GM19351 (cell line): ENCODE measurements around the gene PRR7.

Experiments
- ATAC-seq: cut with Tn5 transposase; IDR thresholded peaks from one replicate; pipeline ENCODE4 v1.9.1; 2021; ENCODE audit warnings: mild to moderate bottlenecking, moderate library complexity; ENCODE audit not compliant: unreplicated experiment

PRR7 gene

DNA sequence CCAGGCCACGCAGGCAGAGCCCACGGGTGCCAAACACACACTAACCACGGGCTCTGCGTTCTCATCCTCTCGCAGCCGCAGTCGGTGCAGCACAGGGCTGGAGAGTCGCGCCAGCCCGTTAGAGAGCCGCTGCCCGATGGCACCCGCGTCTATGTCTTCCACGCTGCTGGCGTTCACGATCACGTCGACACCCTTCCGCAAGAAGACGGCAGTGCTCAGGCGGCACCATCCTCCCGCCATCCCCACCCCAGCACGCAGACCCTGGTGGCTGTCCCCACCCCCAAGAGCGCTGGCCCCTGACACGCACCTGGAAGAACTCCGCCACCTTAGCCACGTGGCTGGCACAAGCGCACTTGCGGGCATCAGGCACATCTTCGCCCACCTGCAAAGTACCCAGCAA lies 20.8 kb downstream of the PRR7 start:
- ATAC-seq = no peak

- no peak for ATAC-seq
Observed at GRCh38 chr5:177468329-177468684, 21.7 kb downstream of the PRR7 start.

DNA sequence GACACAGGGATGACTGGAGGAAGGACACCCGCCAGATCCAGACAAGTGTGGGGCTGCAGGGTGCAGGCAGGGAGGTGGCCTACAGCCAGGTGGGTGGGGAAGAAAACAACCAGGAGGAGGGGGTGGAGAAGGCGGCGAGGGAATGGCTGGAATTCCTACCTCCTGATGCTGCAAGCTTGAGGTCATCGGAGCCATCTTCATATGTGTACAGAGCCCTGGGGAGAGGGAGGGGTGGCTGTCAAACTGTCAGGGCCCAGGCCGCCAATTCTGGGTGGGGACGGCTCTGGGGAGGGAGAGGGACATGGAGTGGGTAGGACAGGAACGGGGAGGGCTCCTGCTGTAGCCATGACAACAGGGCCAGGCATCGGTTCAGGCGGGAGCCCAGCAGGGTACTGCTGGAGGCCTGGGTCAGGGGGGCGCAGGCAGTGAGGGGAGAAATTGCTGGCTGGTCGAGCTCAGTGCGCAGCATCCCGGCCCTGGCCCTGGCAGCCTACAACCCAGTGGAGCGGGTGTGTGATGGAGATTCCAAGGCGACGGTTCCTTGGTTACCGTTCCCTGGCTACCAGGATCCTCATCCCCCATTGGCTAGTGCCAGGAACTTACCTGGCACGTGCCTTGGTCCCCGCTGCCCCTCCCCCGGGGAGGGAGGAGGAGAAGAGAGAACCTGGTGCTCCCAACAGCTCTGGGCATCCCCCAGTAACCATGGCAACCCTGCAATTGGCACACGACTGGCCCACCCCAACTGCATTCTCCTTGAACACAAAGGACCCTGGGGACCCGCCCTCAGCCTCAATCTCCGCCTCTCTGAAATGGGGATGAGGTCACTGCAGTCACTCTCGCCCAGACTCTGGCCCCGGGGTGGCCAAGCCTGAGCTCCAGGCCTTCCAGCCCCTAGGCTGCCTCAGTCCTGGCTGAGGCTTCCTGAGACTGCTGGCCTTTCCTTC lies 22.3 kb downstream of the PRR7 start:
- no peak for ATAC-seq

DNA sequence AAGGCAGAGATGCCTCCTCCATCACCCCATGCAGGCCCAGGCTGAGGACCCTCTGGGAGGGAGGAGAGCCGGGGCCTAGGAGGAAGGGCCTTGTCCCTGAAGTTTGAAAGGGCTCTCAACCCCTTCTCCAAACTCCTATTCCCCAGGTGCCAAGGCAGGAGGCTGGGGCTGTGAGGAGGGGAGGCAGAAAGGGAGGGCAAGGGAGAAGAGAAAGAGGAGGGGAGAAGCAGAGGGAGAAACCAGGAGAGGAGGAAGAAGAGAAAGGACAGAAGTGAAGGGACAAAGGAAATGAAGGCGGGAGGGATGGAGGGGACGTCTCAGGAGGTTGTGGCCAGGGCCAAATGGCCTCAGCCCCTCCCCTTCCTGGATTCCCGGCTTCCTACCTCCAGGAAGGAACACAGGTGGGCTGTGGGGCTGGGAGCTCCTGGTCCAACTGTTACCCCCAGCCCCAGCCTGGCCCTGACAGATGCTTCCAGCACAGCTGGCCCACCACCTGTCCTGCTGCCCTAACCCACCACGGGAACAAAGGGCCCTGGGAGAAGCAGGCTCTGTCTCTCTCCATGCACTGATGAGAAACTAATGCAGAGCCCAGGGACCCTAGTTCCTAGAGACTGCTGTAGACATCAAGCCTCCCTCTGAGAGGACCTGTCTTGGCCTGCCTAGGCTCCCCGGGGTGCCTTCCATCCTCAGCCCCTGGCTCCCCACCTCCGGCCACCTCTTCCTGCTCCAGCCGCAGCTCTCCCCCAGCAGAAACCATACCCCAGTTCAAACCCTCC lies 23.3 kb downstream of the PRR7 start:
- ATAC-seq = no peak

DNA sequence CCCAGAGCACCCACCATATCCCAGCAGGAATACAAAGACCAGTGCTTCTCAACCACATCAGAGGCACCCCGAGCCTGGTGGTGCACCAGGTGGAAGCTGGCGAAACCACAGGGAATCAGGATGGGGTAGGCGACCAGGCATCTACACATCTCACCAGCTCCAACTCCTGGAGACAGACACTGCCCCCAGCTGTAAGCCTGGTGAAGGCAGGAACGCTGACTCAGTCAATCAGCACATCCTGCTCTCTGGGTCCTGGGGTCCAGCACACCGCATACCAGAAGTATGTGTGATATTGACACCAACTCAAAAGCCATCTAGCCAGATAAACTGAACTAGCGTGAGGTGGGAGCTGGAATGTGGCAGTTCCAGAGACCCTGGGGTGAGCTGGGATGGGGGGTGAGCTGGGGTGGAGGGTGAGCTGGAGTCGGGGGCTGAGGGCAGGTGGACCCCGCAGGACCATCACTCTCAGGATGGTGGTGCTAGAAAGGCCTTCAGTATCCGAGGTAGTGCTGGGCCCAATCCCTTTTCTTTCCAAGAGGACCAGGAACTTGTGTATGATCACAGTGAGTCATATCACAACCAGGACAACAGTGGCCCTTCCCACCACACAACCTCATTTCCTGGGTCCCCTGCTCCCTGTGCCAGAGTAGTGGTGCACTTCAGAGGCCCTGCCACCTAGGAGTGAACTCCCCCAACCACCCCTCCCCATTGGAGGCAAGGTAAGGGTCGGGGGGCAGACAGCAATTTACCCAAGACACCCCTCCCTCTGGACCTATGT lies 24.3 kb downstream of the PRR7 start:
- no peak for ATAC-seq

GRCh38 chr5:177471610-177472356 lies 25.2 kb downstream of the PRR7 start:
- no peak for ATAC-seq

GRCh38 chr5:177472460-177473442 lies 26.1 kb downstream of the PRR7 start:
- peak; percentile 49 for ATAC-seq

DNA sequence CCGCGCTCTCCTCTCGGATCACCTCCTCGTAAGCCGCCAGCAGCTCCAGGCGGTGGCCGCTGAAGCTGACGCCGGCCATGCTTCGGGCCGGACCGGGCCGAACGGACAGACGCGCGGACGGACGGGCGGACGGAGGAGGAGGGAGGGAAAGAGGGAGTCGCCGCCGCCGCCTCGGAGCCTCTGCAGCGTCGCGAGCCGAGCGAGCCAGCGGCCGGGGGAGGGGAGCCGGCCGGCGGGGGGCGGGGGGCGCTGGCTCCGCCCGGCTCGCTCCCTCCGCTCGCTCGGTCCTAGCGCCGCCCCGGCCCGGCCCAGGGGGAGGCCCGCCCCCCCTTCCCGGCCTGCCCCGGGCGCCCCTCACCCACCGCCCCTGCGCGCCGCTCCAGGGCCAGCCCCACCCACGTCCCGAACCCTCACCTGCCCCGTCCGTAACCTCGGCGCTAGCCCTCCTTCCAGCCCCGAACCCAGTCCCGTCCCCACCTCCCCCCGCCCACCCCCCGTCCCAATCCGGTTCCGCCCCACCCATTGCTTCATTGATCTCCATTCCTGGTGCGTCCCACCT lies 26.9 kb downstream of the PRR7 start, which contains the start of gene DBN1:
DBN1 (minus strand) TSS at position 192 of the 559 bp plus-strand sequence; CDS start at position 79, 113 bp downstream.
- peak; percentile 40 for ATAC-seq

GRCh38 chr5:177474002-177474476 lies 27.4 kb downstream of the PRR7 start:
- no peak for ATAC-seq

DNA sequence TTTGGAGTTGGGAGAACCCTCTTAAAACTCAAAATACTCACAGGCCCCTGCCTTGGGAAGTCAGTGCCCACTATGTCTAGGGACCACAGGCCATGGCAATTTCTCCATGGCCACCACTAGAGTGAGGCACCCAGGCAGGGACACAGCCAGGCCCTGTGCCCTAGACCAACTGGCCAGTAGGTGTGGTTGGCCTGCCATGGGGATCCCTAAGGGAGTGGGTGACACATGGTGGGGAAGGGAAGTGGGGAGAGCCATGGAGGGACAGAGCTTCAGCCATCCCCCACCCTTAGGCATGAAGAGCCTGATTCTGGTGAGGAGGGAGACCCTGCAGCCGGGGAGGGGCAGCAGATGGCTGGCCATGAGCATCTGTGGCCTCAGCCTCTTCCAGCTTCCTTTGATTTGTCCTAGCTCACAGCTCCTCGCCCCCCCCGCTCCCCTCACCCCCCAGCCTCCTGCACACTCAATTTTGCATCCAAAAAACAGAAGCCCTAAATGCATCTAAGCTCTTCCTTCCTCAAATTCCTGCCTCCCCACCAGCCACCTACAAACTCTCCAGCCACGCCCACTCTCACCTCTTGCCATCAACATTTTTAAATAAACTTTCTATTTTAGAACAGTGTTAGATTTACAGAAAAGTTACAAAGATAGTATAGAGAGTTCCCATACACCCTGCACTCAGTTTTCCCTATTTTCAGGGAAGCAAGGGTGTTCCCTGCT lies 28.4 kb downstream of the PRR7 start:
- no peak for ATAC-seq

DNA sequence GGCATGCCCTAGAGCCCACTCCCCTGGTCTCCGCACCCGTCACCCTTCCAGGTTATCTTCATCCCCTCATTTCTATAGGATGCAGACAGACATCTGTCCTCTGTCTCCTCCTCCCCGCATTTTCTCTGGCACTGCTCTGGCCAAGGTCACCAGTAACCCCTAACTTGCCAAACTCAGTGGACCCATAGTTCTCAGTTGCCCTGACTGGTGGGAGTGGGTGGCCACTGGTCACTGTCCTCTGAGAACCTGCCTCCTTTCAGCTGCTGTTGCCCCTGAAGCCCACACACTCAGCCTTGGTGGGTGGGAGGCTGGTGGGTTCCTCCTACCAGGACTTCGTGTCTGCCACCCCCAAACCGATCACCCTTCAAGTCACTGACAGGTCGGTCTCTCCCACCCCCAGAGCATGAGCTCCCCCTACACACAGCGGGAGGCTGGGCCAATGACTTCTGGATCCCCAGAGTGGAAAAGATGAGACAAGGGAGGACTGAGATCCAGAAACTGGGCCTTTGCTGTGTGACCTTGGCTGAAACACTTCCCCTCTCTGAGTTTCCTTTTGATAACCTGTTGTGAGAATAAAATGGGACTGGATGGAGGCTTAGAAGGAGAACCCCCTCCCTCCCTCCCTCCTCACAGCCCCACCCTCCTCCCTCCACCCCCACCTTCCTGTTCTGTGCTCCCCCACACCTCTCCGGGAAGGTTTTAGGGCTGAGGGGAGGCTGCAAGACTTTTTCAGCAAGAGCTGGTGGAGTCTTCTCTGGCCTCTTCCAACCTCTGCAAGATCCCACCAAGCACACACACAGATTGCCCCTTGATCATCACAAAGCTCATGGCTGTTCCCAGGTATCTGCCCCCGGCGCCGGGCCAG lies 29.2 kb downstream of the PRR7 start:
- no peak for ATAC-seq

- ATAC-seq = no peak
Observed at GRCh38 chr5:177476531-177477233, 30.1 kb downstream of the PRR7 start.

- ATAC-seq = no peak
Observed at GRCh38 chr5:177477701-177478477, 31.3 kb downstream of the PRR7 start.

DNA sequence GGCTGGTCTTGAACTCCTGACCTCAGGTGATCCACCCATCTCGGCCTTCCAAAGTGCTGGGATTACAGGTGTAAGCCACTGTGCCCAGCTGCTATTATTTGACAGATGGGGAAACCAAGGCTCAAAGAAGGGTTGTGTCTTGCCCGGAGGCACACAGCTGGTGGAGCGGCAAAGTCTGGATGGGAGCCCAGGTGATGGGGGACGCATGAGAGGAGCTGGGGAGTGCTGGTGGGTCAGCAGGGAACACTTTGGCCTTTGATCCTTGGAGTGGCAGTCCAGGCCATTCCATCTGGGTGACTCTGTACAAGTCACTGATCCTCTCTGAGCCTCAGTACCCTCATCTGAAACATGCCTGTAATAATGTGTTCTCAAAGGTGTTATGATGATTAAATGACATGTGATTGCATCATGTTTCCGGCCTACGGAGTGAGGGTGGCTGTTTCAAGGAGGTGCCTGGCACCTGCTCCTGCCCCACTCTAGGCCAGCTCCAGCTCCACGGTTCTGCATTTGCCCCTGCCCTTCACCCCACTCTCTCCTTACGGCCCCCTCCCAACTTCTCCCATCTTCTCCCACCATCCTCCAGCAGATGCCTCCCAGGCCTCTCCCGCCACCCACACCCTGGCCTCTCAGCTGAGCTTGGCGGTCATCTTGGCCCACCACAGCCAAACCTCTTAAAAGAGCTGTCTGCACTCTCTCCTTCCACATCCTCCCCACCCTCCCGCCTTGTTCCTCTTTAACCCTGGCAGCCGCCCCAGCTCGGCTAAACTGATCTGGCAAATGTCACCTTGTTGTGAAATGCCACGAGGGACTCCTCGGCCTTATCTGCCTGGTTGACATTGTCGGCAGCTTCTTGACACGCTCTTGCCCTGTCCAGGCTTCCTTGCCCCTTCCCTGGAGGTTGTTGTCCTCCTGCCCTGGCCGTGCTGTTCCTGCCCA lies 32.4 kb downstream of the PRR7 start:
- no peak for ATAC-seq

DNA sequence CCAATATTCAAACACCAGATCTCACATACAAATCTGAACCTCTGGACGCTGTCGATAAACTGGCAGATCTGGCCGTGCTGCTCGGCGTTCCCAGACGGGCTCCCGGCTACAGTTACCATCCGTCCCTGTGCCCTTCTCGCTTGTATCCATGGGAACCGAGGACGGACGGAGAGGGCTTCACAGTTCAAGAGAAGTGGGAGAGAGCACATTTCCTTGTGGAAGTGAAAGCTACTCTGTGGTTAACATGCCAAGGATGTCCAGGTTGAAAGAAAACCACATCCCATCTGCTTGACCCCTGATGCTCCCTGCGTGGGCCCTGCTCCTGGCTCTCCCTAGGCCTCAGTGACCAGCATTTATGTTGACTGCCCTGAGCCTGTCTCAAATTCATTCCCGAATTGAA lies 33.2 kb downstream of the PRR7 start:
- ATAC-seq = no peak
